ENCODE measurements around the gene RPS5.
"Not testable (repeated sequence)": the region's sequence is repeated elsewhere in the genome, so short reads cannot be mapped to it uniquely, and the experiment has no call there.

The RPS5 gene

DNA sequence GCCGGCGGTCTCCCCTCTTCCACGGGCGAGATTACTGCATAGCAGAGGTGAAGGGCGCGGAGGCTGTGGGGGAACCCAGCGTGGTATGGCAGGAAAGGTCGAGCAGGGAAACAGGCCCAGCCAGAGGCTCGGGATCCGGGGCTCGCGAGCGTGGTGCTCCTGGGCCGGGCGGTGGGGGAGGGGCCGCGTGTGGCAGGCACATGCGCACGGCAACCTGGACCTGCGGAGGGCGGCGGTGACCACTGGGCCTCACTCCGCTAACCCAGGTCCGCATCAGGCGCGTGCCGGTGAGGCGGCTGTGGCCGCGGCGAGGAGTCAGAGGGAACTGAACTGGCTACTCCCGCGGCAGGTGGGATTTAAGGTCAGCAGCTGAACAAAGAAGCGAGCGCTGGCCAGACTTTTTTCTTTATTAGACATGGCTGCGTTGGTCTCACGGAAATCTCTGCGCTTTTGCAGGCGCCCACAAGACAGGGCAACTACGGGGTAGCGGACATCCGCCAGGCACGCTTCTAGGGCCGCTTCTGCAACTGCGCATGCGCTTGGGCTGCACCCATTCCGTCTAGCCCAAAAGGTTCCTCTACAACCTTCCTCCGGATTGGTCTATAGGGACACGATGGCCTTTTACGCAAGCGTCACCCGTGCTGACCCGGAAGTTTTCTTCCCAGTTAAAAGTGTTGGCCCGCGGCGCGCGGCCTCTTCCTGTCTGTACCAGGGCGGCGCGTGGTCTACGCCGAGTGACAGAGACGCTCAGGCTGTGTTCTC is at the start of gene RPS5:
Gene RPS5, plus strand, starts transcription at position 694 of the 762 bp plus-strand sequence. CDS start 869 bp downstream, outside the sequence.
- DNase-seq = peak; percentile 91 to 97

GRCh38 chr19:58338336-58338735 is 48.7 kb upstream of the RPS5 start:
- DNase-seq = no peak

DNA sequence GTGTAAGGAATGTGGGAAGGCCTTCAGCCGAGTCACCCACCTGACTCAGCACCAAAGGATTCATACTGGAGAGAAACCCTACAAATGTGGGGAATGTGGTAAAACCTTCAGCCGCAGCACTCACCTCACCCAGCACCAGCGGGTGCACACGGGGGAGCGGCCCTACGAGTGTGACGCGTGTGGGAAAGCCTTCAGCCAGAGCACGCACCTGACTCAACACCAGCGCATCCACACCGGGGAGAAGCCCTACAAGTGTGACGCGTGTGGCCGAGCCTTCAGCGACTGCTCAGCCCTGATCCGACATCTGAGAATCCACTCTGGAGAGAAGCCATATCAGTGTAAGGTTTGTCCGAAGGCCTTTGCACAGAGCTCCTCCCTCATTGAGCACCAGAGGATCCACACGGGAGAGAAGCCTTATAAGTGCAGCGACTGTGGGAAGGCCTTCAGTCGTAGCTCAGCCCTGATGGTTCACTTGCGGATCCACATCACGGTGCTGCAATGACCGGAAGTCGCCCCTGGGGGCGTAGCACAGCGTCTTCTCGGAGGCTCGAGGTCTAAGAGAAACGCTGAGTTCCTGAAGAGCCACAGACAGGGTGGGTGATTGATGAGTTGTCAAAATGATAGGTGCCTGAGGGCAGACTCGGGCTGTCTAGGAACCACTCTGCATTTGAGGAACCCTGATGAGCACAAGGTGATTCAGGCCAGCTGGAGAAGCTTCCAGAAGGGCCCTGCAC is 48.1 kb upstream of the RPS5 start:
- no peak for DNase-seq

DNA sequence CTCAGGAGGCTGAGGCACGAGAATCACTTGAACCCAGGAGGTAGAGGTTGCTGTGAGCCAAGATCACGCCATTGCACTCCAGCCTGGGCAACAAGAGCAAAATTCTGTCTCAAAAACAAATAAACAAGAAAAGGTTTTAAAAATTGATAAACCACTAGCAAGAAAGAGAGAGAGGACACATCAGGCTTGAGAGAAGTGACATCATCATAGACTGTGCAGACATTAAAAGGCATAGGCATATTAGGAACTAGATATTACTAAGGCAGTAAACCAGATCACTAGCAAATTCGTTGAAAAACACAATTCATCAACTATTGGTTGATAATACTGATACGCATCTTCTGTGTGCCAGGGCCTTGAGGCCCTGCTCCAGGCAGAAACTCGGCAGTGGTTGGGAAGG is 41.5 kb upstream of the RPS5 start:
- no peak for DNase-seq

- DNase-seq = peak; percentile 51 to 64
Observed at GRCh38 chr19:58346961-58347929, 39.8 kb upstream of the RPS5 start.

- not testable (repeated sequence) for DNase-seq
Observed at GRCh38 chr19:58348080-58348479, 39.0 kb upstream of the RPS5 start.

GRCh38 chr19:58349590-58349989 is 37.5 kb upstream of the RPS5 start:
- DNase-seq = no peak

- DNase-seq = no peak
Observed at GRCh38 chr19:58350001-58350861, 36.8 kb upstream of the RPS5 start.

GRCh38 chr19:58350871-58351557 is 36.1 kb upstream of the RPS5 start:
- no peak for DNase-seq

- no peak for DNase-seq
Observed at GRCh38 chr19:58351558-58351878, 35.6 kb upstream of the RPS5 start.

- no peak for DNase-seq
Observed at GRCh38 chr19:58351990-58352755, 34.9 kb upstream of the RPS5 start.

GRCh38 chr19:58352760-58353671 is 34.1 kb upstream of the RPS5 start, which contains the start of gene A1BG:
TSS of gene A1BG (minus strand) at chr19:58353492. CDS start at chr19:58353437, 55 bp downstream.
- DNase-seq = no peak

- DNase-seq = no peak
Observed at GRCh38 chr19:58353717-58354477, 33.2 kb upstream of the RPS5 start.

DNA sequence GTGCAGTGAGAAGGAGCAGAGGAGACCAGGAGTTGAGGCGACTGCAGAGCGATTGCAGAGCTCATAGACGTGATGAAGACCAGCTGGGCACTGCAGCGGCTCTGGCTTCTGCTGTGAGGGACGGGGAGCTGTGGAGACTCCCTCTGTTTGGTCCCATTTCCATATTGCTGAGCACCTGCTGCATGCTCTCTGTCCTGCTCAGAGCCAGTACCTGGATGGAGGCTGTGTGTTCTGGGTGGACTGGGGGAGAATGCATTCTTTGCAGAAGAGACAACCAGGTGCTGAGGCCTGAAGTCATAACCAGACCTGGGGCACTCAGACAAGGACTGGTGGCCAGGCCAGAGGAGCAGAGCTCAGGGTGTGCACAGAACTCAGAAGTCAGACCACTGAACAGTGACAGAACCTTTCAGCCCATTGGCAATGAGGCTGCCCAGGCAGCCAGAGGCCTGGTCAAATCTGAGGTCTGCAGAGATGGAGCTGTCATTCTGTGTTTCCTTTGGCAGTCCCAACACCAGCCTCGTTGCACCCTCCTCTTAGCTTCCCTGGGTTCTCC is 32.5 kb upstream of the RPS5 start:
- DNase-seq = no peak

DNA sequence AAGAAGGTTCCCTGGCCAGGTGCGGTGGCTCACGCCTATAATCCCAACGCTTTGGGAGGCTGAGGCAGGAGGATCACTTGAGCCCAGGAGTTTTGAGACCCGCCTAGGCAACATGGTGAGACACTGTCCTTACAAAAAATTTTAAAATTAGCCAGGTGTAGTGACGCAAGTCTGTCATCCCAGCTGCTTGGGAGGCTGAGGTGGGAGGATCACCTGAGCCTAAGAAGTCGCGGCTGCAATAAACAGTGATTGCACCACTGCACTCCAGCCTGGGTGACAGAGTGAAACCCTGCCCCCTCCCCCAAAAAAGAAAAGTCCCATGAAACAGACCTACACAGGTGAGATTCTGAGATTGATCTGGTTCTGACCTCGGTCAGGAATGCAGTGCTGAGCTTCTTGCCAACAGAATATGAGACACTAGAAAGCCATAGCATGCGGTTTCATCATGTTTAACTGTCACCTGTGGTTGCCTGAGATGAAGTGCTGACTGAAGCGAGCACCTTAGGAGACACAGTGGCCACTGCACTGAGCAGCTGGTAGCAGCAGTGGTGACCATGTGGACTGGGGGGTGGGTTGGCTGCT is 31.8 kb upstream of the RPS5 start:
- DNase-seq = no peak

GRCh38 chr19:58355908-58356765 is 30.9 kb upstream of the RPS5 start:
- peak; percentile 22 to 31 for DNase-seq
